ENCODE data around the gene NEK11.
A peak's percentile ranks its signal among the peaks of the same experiment; 100 is the strongest.
"Not testable (repeated sequence)": the region's sequence is repeated elsewhere in the genome, so short reads cannot be mapped to it uniquely, and the experiment has no call there.

Gene NEK11

DNA sequence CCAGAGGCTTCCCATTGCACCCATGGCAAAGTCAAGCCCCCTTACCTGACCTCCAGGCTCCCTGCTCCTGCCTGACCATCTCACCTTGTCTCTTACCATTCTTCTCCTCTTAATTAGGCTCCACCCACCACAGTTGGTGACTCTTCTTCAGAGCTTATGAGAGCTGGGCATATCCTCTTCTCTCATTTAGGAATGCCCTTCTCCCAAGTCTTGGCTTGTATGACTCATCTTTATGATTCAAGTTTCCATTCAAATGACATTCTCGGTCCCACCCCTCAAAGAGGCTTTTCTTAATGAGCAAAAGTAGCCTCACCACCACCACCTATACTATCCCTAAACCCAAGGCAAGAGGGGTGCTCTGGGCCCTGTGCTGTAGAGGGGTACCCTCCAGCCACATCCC lies 299.6 kb downstream of the NEK11 start:
- Histone ChIP-seq H3K4me3 (ENCODE audit: low read length) (no peak overlapping the region), H3K9ac (ENCODE audit: low read length) (no peak overlapping the region), H3K4me1 (ENCODE audit: control insufficient read depth, low read depth, low read length) (no peaks in the 10 kb centered on the region), H3K27ac (ENCODE audit: low read depth, low read length) (no peak overlapping the region), H2BK15ac (replicated peaks; ENCODE audit: low read depth) (no peak overlapping the region), H4K8ac (ENCODE audit: low read depth, low read length) (no peak overlapping the region), H3K79me1 (ENCODE audit: low read length) (no peaks in the 10 kb centered on the region), H3K23ac (ENCODE audit: low read length) (no peak overlapping the region), H2BK5ac (ENCODE audit: low read length) (no peak overlapping the region), H3K36me3 (ENCODE audit: control insufficient read depth, insufficient read depth, low read length) (no peaks in the 10 kb centered on the region), H3K79me2 (ENCODE audit: control insufficient read depth, insufficient read depth, low read length) (no peaks in the 10 kb centered on the region), H2AK5ac (ENCODE audit: low read length) (no peak overlapping the region), H3K56ac (ENCODE audit: low read length) (no peak overlapping the region), H4K5ac (ENCODE audit: low read length) (no peak overlapping the region), H2BK120ac (ENCODE audit: low read depth, low read length) (no peak overlapping the region), H3K18ac (ENCODE audit: low read length) (no peak overlapping the region), H3K4me2 (ENCODE audit: low read length) (no peak overlapping the region), H3K27me3 (ENCODE audit: insufficient read depth, low read length, poor library complexity) (no peaks in the 10 kb centered on the region), H3K4ac (ENCODE audit: low read depth, low read length) (no peak overlapping the region)
- no CpG with 5 or more reads among the region's 1 CpG for WGBS (ENCODE audit: extremely low coverage, insufficient coverage, low lambda C conversion rate)
- DNase-seq = peak; percentile 35

DNA sequence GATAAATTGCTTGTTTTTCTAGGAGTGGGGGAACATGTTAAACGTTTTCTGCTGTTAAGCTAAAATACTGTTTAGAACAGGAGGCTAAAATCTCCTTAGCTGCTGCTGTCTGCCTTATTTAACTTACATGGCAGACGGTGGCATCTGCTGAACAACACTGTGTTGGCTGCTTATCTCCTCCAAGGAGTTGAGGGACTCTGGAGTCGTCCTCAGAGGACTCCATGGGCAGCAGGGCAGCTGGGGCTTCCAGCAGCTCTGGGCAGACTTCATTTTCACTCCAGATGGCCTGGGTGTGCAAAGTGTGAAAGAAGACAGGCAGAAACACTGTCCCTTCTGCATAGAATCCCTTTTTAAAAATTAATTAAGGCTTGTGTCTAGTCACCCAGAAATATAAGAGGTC lies 302.0 kb downstream of the NEK11 start:
- WGBS (ENCODE audit: extremely low coverage, insufficient coverage, low lambda C conversion rate) = no CpG with 5 or more reads among the region's 3 CpGs
- H3K79me2 ChIP-seq (ENCODE audit: control insufficient read depth, insufficient read depth, low read length) = no peaks in the 10 kb centered on the region
- H3K36me3 ChIP-seq (ENCODE audit: control insufficient read depth, insufficient read depth, low read length) = no peaks in the 10 kb centered on the region
- H3K18ac ChIP-seq (ENCODE audit: low read length) = no peak overlapping the region
- no peak overlapping the region for H2BK15ac ChIP-seq (replicated peaks; ENCODE audit: low read depth)
- H3K9ac ChIP-seq (ENCODE audit: low read length) = no peak overlapping the region
- H4K8ac ChIP-seq (ENCODE audit: low read depth, low read length) = no peak overlapping the region
- no peak overlapping the region for H4K5ac ChIP-seq (ENCODE audit: low read length)
- no peak overlapping the region for H3K56ac ChIP-seq (ENCODE audit: low read length)
- no peak overlapping the region for H3K4me2 ChIP-seq (ENCODE audit: low read length)
- no peak overlapping the region for H2AK5ac ChIP-seq (ENCODE audit: low read length)
- H2BK5ac ChIP-seq (ENCODE audit: low read length) = no peak overlapping the region
- no peak for DNase-seq
- H3K79me1 ChIP-seq (ENCODE audit: low read length) = no peaks in the 10 kb centered on the region
- no peak overlapping the region for H3K27ac ChIP-seq (ENCODE audit: low read depth, low read length)
- no peaks in the 10 kb centered on the region for H3K27me3 ChIP-seq (ENCODE audit: insufficient read depth, low read length, poor library complexity)
- no peak overlapping the region for H3K4me3 ChIP-seq (ENCODE audit: low read length)
- H3K4ac ChIP-seq (ENCODE audit: low read depth, low read length) = no peak overlapping the region
- no peak overlapping the region for H2BK120ac ChIP-seq (ENCODE audit: low read depth, low read length)
- H3K4me1 ChIP-seq (ENCODE audit: control insufficient read depth, low read depth, low read length) = no peaks in the 10 kb centered on the region
- no peak overlapping the region for H3K23ac ChIP-seq (ENCODE audit: low read length)

DNA sequence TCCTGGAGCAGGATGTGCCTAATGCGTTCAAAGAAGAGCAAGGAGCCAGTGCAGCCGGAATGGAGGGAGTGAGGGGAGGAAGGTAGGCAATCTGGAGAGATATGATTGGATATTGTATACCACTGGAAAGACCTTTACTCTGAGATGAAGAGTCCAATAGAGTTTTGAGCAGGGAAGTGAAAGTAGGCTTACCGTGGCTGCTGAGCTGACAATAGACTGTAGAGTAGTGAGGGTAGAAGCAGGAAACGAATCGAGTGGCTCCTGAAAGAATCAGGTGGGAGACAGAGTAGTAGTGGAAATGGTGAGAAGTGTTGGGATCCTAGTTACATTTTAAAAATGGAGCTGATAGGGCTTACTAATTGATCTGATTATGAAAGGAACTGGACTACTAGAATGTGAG lies 303.1 kb downstream of the NEK11 start:
- Histone ChIP-seq H2BK5ac (ENCODE audit: low read length) (no peak overlapping the region), H3K27ac (ENCODE audit: low read depth, low read length) (no peak overlapping the region), H3K4me3 (ENCODE audit: low read length) (no peak overlapping the region), H3K56ac (ENCODE audit: low read length) (no peak overlapping the region), H4K5ac (ENCODE audit: low read length) (no peak overlapping the region), H3K9ac (ENCODE audit: low read length) (no peak overlapping the region), H2AK5ac (ENCODE audit: low read length) (no peak overlapping the region), H3K23ac (ENCODE audit: low read length) (no peak overlapping the region), H3K79me2 (ENCODE audit: control insufficient read depth, insufficient read depth, low read length) (no peaks in the 10 kb centered on the region), H3K18ac (ENCODE audit: low read length) (no peak overlapping the region), H4K8ac (ENCODE audit: low read depth, low read length) (no peak overlapping the region), H3K36me3 (ENCODE audit: control insufficient read depth, insufficient read depth, low read length) (no peaks in the 10 kb centered on the region), H3K4ac (ENCODE audit: low read depth, low read length) (no peak overlapping the region), H3K27me3 (ENCODE audit: insufficient read depth, low read length, poor library complexity) (no peaks in the 10 kb centered on the region), H3K79me1 (ENCODE audit: low read length) (no peaks in the 10 kb centered on the region), H3K4me1 (ENCODE audit: control insufficient read depth, low read depth, low read length) (no peaks in the 10 kb centered on the region), H2BK15ac (replicated peaks; ENCODE audit: low read depth) (no peak overlapping the region), H2BK120ac (ENCODE audit: low read depth, low read length) (no peak overlapping the region), H3K4me2 (ENCODE audit: low read length) (no peak overlapping the region)
- DNase-seq = no peak
- no CpG with 5 or more reads among the region's 5 CpGs for WGBS (ENCODE audit: extremely low coverage, insufficient coverage, low lambda C conversion rate)

DNA sequence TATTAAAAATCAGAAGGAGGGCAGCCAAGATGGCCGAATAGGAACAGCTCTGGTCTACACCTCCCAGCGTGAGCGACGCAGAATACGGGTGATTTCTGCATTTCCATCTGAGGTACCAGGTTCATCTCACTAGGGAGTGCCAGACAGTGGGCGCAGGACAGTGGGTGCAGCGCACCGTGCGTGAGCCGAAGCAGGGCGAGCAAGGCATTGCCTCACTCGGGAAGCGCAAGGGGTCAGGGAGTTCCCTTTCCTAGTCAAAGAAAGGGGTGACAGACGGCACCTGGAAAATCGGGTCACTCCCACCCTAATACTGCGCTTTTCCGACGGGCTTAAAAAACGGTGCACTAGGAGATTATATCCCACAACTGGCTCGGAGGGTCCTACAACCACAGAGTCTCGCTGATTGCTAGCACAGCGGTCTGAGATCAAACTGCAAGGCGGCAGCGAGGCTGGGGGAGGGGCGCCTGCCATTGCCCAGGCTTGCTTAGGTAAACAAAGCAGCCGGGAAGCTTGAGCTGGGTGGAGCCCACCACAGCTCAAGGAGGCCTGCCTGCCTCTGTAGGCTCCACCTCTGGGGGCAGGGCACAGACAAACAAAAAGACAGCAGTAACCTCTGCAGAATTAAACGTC lies 304.9 kb downstream of the NEK11 start:
- not testable (repeated sequence) for H3K36me3 ChIP-seq (ENCODE audit: control insufficient read depth, insufficient read depth, low read length); H2AK5ac ChIP-seq (ENCODE audit: low read length); H3K4me3 ChIP-seq (ENCODE audit: low read length); H3K4ac ChIP-seq (ENCODE audit: low read depth, low read length); H3K27me3 ChIP-seq (ENCODE audit: insufficient read depth, low read length, poor library complexity); H4K5ac ChIP-seq (ENCODE audit: low read length); H2BK5ac ChIP-seq (ENCODE audit: low read length); H3K4me1 ChIP-seq (ENCODE audit: control insufficient read depth, low read depth, low read length); H3K4me2 ChIP-seq (ENCODE audit: low read length); H2BK120ac ChIP-seq (ENCODE audit: low read depth, low read length); H3K79me1 ChIP-seq (ENCODE audit: low read length); H2BK15ac ChIP-seq (replicated peaks; ENCODE audit: low read depth); H3K23ac ChIP-seq (ENCODE audit: low read length); H3K18ac ChIP-seq (ENCODE audit: low read length); H3K79me2 ChIP-seq (ENCODE audit: control insufficient read depth, insufficient read depth, low read length); H3K27ac ChIP-seq (ENCODE audit: low read depth, low read length); H4K8ac ChIP-seq (ENCODE audit: low read depth, low read length)
- peak; percentile 23 for DNase-seq
- Histone ChIP-seq H3K9ac (ENCODE audit: low read length) (peak overlapping the region; percentile 32), H3K56ac (ENCODE audit: low read length) (peak overlapping the region; percentile 56)
- WGBS (ENCODE audit: extremely low coverage, insufficient coverage, low lambda C conversion rate) = no CpG with 5 or more reads among the region's 27 CpGs

DNA sequence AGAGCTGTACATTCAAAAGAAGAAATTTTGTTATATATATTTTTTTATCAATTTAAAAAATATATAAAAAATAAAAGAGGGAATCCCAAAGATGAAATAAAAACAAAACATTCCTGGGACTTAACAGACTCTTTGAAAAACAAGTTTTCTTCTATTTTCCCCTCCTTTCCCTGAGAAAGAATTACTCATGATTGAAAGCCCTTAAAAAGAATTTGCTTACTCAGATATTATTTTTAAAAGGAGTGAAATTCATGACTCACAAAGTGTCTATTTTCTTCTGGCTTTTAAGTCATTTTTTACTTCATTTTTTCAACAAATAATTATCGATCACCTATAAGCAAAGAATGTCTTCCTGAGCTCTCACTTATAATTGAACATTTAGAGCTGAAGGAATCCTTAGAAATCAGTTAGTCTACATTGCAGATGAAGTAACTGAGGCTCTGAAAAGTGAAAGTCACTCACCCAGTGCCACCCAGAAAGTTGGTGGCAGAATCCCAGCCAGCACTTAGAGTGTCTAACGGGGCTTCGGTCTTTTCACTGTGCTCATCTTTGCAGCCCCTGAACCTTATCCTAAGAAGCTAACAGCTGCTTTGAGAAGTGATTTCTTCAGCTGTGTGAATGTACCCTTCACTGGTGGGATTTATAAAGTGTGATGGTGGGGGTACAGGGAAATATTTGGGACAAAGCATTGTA lies 312.4 kb downstream of the NEK11 start:
- no CpG with 5 or more reads among the region's 3 CpGs for WGBS (ENCODE audit: extremely low coverage, insufficient coverage, low lambda C conversion rate)
- no peak overlapping the region for H3K23ac ChIP-seq (ENCODE audit: low read length)
- no peaks in the 10 kb centered on the region for H3K79me2 ChIP-seq (ENCODE audit: control insufficient read depth, insufficient read depth, low read length)
- no peak overlapping the region for H2BK5ac ChIP-seq (ENCODE audit: low read length)
- H2BK120ac ChIP-seq (ENCODE audit: low read depth, low read length) = no peak overlapping the region
- H3K9ac ChIP-seq (ENCODE audit: low read length) = no peak overlapping the region
- no peak overlapping the region for H3K4me3 ChIP-seq (ENCODE audit: low read length)
- no peak overlapping the region for H3K27ac ChIP-seq (ENCODE audit: low read depth, low read length)
- H4K5ac ChIP-seq (ENCODE audit: low read length) = no peak overlapping the region
- no peak overlapping the region for H4K8ac ChIP-seq (ENCODE audit: low read depth, low read length)
- no peak overlapping the region for H3K4ac ChIP-seq (ENCODE audit: low read depth, low read length)
- H2BK15ac ChIP-seq (replicated peaks; ENCODE audit: low read depth) = no peak overlapping the region
- H2AK5ac ChIP-seq (ENCODE audit: low read length) = no peak overlapping the region
- no peaks in the 10 kb centered on the region for H3K27me3 ChIP-seq (ENCODE audit: insufficient read depth, low read length, poor library complexity)
- H3K56ac ChIP-seq (ENCODE audit: low read length) = no peak overlapping the region
- no peaks in the 10 kb centered on the region for H3K79me1 ChIP-seq (ENCODE audit: low read length)
- no peaks in the 10 kb centered on the region for H3K4me1 ChIP-seq (ENCODE audit: control insufficient read depth, low read depth, low read length)
- H3K18ac ChIP-seq (ENCODE audit: low read length) = no peak overlapping the region
- no peaks in the 10 kb centered on the region for H3K36me3 ChIP-seq (ENCODE audit: control insufficient read depth, insufficient read depth, low read length)
- DNase-seq = no peak
- H3K4me2 ChIP-seq (ENCODE audit: low read length) = no peak overlapping the region

DNA sequence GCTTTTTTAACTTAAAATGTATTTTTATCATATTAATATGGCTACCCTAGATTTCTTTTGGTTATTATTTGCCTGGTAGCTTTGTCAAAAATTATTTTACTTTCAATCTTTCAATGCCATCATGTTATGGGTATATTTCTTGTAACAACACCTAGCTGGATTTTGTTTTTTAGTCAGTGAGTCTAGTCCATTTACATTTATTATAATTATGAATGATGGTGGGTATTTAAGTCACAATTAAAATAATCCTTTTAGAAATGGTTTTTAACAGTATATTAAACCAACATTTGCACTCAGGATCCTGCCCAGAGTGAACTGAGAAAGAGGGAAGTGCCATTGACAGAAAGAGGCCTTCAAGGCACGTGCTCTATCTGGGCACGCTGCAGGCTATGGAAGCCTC lies 315.1 kb downstream of the NEK11 start:
- no peak overlapping the region for H3K23ac ChIP-seq (ENCODE audit: low read length)
- H3K4ac ChIP-seq (ENCODE audit: low read depth, low read length) = no peak overlapping the region
- no peak overlapping the region for H3K27ac ChIP-seq (ENCODE audit: low read depth, low read length)
- H2AK5ac ChIP-seq (ENCODE audit: low read length) = no peak overlapping the region
- no peaks in the 10 kb centered on the region for H3K27me3 ChIP-seq (ENCODE audit: insufficient read depth, low read length, poor library complexity)
- no peaks in the 10 kb centered on the region for H3K4me1 ChIP-seq (ENCODE audit: control insufficient read depth, low read depth, low read length)
- no peaks in the 10 kb centered on the region for H3K79me1 ChIP-seq (ENCODE audit: low read length)
- no peak for DNase-seq
- no peak overlapping the region for H3K4me3 ChIP-seq (ENCODE audit: low read length)
- no peak overlapping the region for H2BK15ac ChIP-seq (replicated peaks; ENCODE audit: low read depth)
- H3K18ac ChIP-seq (ENCODE audit: low read length) = no peak overlapping the region
- H2BK120ac ChIP-seq (ENCODE audit: low read depth, low read length) = no peak overlapping the region
- no peak overlapping the region for H4K5ac ChIP-seq (ENCODE audit: low read length)
- H3K56ac ChIP-seq (ENCODE audit: low read length) = no peak overlapping the region
- no peak overlapping the region for H2BK5ac ChIP-seq (ENCODE audit: low read length)
- H3K36me3 ChIP-seq (ENCODE audit: control insufficient read depth, insufficient read depth, low read length) = no peaks in the 10 kb centered on the region
- no peak overlapping the region for H3K9ac ChIP-seq (ENCODE audit: low read length)
- H3K4me2 ChIP-seq (ENCODE audit: low read length) = no peak overlapping the region
- no CpG with 5 or more reads among the region's 2 CpGs for WGBS (ENCODE audit: extremely low coverage, insufficient coverage, low lambda C conversion rate)
- no peaks in the 10 kb centered on the region for H3K79me2 ChIP-seq (ENCODE audit: control insufficient read depth, insufficient read depth, low read length)
- no peak overlapping the region for H4K8ac ChIP-seq (ENCODE audit: low read depth, low read length)

Data from mesendoderm (in vitro differentiated cells).